AG04450 (cell line): Measurements from ENCODE around the gene FPR1. TPM values are rescaled to one million over a fixed set of nuclear protein-coding genes. Genes with fewer than 3 reads are reported as not detected.

Experiments
- CTCF ChIA-PET: fragments of 300-600, 350-600 bp; formaldehyde crosslinking; extraction: SDS; loops from one replicate; lab custom pipeline; 2022; ENCODE audit warnings: antibody characterized with exemption, inconsistent platforms; lab: Charles Lee
- POLR2A ChIA-PET: fragments of 350-600 bp; formaldehyde crosslinking; extraction: SDS; loops from one replicate; lab custom pipeline; 2021; ENCODE audit warnings: antibody characterized with exemption, inconsistent platforms; lab: Yijun Ruan, JAX
- DNase-seq: peaks from one replicate; pipeline ENCODE4 v3.0.0-alpha.2; 2011; ENCODE audit warnings: low read depth, low spot score
- H3K27ac ChIP-seq: one replicate; pipeline ENCODE4 v1.5.1; 2012; ENCODE audit warnings: low read depth, low read length, control low read depth
- H3K27me3 ChIP-seq: one replicate; pipeline ENCODE4 v1.6.0; 2012; ENCODE audit warnings: low read length; ENCODE audit not compliant: control insufficient read depth, insufficient read depth
- H3K4me3 ChIP-seq: 2 replicates; pipeline ENCODE4 v1.5.1; 2011; ENCODE audit warnings: mild to moderate bottlenecking, low read depth, low read length, control low read depth
- H3K9me3 ChIP-seq: 2 replicates; pipeline ENCODE4 v1.5.1; 2012; ENCODE audit warnings: low read length; ENCODE audit not compliant: control insufficient read depth, insufficient read depth
- CTCF ChIP-seq: IDR thresholded peaks from 2 replicates; pipeline ENCODE4 v1.5.1; 2011; ENCODE audit warnings: low read depth, low read length, control low read depth, inconsistent platforms
- polyA plus RNA-seq: library from polyadenylated mRNA; depleted of rRNA; stranded (reverse); fragments of >200 nt; gene quantifications from 2 replicates; pipeline ENCODE4 v1.2.3, GENCODE V29; 2011; rRNA removed

Gene FPR1
- polyA plus RNA-seq, 1 experiment = not detected

- no peak for TF ChIP-seq CTCF
- no peak for DNase-seq
- POLR2A ChIA-PET = no interaction called here
- no peak overlapping the region for H3K4me3 ChIP-seq
- CTCF ChIA-PET = interaction anchor here (1.1 kb wide), 1 partner anchor 79 kb away, joined by 3 read pairs; no protein-coding TSS in a partner anchor
- H3K9me3 ChIP-seq = peaks cover 12% of the 10 kb centered on the region
- H3K27me3 ChIP-seq = no peaks in the 10 kb centered on the region
- no peak overlapping the region for H3K27ac ChIP-seq
These were observed 52.5 kb downstream of the FPR1 start for GRCh38 chr19:51699170-51699569.

GRCh38 chr19:51698296-51698695 lies 53.4 kb downstream of the FPR1 start:
- Histone ChIP-seq H3K27me3 (no peaks in the 10 kb centered on the region), H3K27ac (no peak overlapping the region), H3K9me3 (peaks cover 12% of the 10 kb centered on the region), H3K4me3 (no peak overlapping the region)
- no peak for DNase-seq
- TF ChIP-seq CTCF = no peak
- ChIA-PET POLR2A (no interaction called here), CTCF (no interaction called here)

- POLR2A ChIA-PET = no interaction called here
- H3K4me3 ChIP-seq = no peak overlapping the region
- peaks cover 5% of the 10 kb centered on the region for H3K9me3 ChIP-seq
- no peaks in the 10 kb centered on the region for H3K27me3 ChIP-seq
- H3K27ac ChIP-seq = no peak overlapping the region
- no peak for TF ChIP-seq CTCF
- CTCF ChIA-PET = no interaction called here
- no peak for DNase-seq
These were observed 54.4 kb downstream of the FPR1 start for GRCh38 chr19:51697169-51697776.

- ChIA-PET CTCF (no interaction called here), POLR2A (no interaction called here)
- no peaks in the 10 kb centered on the region for H3K9me3 ChIP-seq
- H3K27me3 ChIP-seq = no peaks in the 10 kb centered on the region
- H3K4me3 ChIP-seq = no peak overlapping the region
- no peak overlapping the region for H3K27ac ChIP-seq
- no peak for TF ChIP-seq CTCF
- DNase-seq = no peak
These were observed 55.1 kb downstream of the FPR1 start for GRCh38 chr19:51696606-51697005.

Other genes with a start within 250 kb of the FPR1 start
- gene SIGLEC6, start 220.2 kb downstream of the FPR1 start, polyA plus RNA-seq = not detected in 2 replicates
- 4.8 and 6.4 TPM in 2 replicates for gene ZNF175, start 180.6 kb downstream of the FPR1 start, polyA plus RNA-seq
- not detected in 2 replicates for gene SIGLEC5, start 121.5 kb downstream of the FPR1 start, polyA plus RNA-seq
- gene SIGLEC14, start 105.1 kb downstream of the FPR1 start, polyA plus RNA-seq = not detected in 2 replicates
- gene SPACA6, start 58.5 kb downstream of the FPR1 start, polyA plus RNA-seq = 3.5 and 5.6 TPM in 2 replicates
- not detected in 2 replicates for gene HAS1, start 27.9 kb downstream of the FPR1 start, polyA plus RNA-seq
- not detected in 2 replicates for gene FPR2, start 9.3 kb upstream of the FPR1 start, polyA plus RNA-seq
- gene FPR3, start 43.3 kb upstream of the FPR1 start, polyA plus RNA-seq = not detected in 2 replicates
- 6.0 and 7.3 TPM in 2 replicates for gene ZNF577, start 136.1 kb upstream of the FPR1 start, polyA plus RNA-seq
- 3.5 and 3.6 TPM in 2 replicates for gene ZNF649, start 153.1 kb upstream of the FPR1 start, polyA plus RNA-seq
- 4.9 and 8.4 TPM in 2 replicates for gene ZNF613, start 175.6 kb upstream of the FPR1 start, polyA plus RNA-seq
- 7.6 and 9.4 TPM in 2 replicates for gene ZNF350, start 235.0 kb upstream of the FPR1 start, polyA plus RNA-seq